HepG2 (cell line): Measurements from ENCODE around the gene TRIM66. TPM values are rescaled to one million over a fixed set of nuclear protein-coding genes. Genes with fewer than 3 reads are reported as not detected.

Experiments
- AKAP8 ChIP-seq: sonication (generic); formaldehyde crosslinking; IDR thresholded peaks from 2 replicates; pipeline ENCODE4 v1.5.1; 2020; ENCODE audit warnings: mild to moderate bottlenecking, missing genetic modification reagents
- BORCS8-MEF2B ChIP-seq: sonication (generic); formaldehyde crosslinking; IDR thresholded peaks from 2 replicates; pipeline ENCODE4 v1.8.0; 2022; ENCODE audit warnings: mild to moderate bottlenecking, missing genetic modification reagents
- BRCA1 ChIP-seq: sonication (generic); formaldehyde crosslinking; IDR thresholded peaks from 2 replicates; pipeline ENCODE4 v1.4.0; 2020; ENCODE audit warnings: missing genetic modification reagents
- ESRRA ChIP-seq: sonication (generic); formaldehyde crosslinking; IDR thresholded peaks from 2 replicates; pipeline ENCODE4 v1.5.1; 2020; ENCODE audit warnings: mild to moderate bottlenecking, low read depth, missing genetic modification reagents
- HMG20B ChIP-seq: conservative IDR thresholded peaks from 2 replicates; pipeline ENCODE4 v1.6.1; 2016; ENCODE audit warnings: missing genetic modification reagents, missing compliant biosample characterization
- JUND ChIP-seq: sonication (generic); formaldehyde crosslinking; IDR thresholded peaks from 2 replicates; pipeline ENCODE4 v1.8.0; 2022; ENCODE audit warnings: mild to moderate bottlenecking, missing genetic modification reagents
- KDM2A ChIP-seq: sonication (generic); formaldehyde crosslinking; IDR thresholded peaks from 2 replicates; pipeline ENCODE4 v1.4.0; 2020; ENCODE audit warnings: low read depth, missing genetic modification reagents, borderline replicate concordance
- NFE2 ChIP-seq: sonication (generic); formaldehyde crosslinking; IDR thresholded peaks from 2 replicates; pipeline ENCODE4 v1.4.0; 2020; ENCODE audit warnings: missing genetic modification reagents
- PAX8 ChIP-seq: sonication (generic); formaldehyde crosslinking; IDR thresholded peaks from 2 replicates; pipeline ENCODE4 v1.8.0; 2022; ENCODE audit warnings: mild to moderate bottlenecking, missing genetic modification reagents, borderline replicate concordance
- PPARG ChIP-seq: conservative IDR thresholded peaks from 2 replicates; pipeline ENCODE4 v1.6.1; 2016; ENCODE audit warnings: missing biosample characterization, missing genetic modification reagents
- SOX5 ChIP-seq: IDR thresholded peaks from 2 replicates; pipeline ENCODE4 v1.6.1; 2016; ENCODE audit warnings: borderline replicate concordance
- SRSF1 ChIP-seq: fragments of 200-400 bp; formaldehyde crosslinking; optimal IDR thresholded peaks from 2 replicates; pipeline ENCODE3; 2017; ENCODE audit warnings: mild to moderate bottlenecking, low read depth, low read length, moderate library complexity
- TAF1 ChIP-seq: sonication (generic); formaldehyde crosslinking; IDR thresholded peaks from 2 replicates; pipeline ENCODE4 v1.4.0; 2020; ENCODE audit warnings: missing genetic modification reagents
- ZFP62 ChIP-seq: sonication (generic); formaldehyde crosslinking; IDR thresholded peaks from 2 replicates; pipeline ENCODE4 v1.4.0; 2020; ENCODE audit warnings: missing genetic modification reagents
- ZFYVE20 ChIP-seq: sonication (generic); formaldehyde crosslinking; IDR thresholded peaks from 2 replicates; pipeline ENCODE4 v1.8.0; 2023; ENCODE audit warnings: low read depth, mild to moderate bottlenecking, moderate library complexity, missing genetic modification reagents, borderline replicate concordance
- ZNF335 ChIP-seq: sonication (generic); formaldehyde crosslinking; IDR thresholded peaks from 2 replicates; pipeline ENCODE4 v1.4.0; 2020; ENCODE audit warnings: missing genetic modification reagents
- ZNF432 ChIP-seq: sonication (generic); formaldehyde crosslinking; IDR thresholded peaks from 2 replicates; pipeline ENCODE4 v1.5.0; 2020; ENCODE audit warnings: missing genetic modification reagents, mild to moderate bottlenecking, borderline replicate concordance
- ZNF543 ChIP-seq: sonication (generic); formaldehyde crosslinking; IDR thresholded peaks from 2 replicates; pipeline ENCODE4 v1.4.0; 2020; ENCODE audit warnings: mild to moderate bottlenecking, missing genetic modification reagents
- ZNF619 ChIP-seq: sonication (generic); formaldehyde crosslinking; IDR thresholded peaks from 2 replicates; pipeline ENCODE4 v1.4.0; 2020; ENCODE audit warnings: mild to moderate bottlenecking, missing genetic modification reagents
- ZNF747 ChIP-seq: sonication (generic); formaldehyde crosslinking; IDR thresholded peaks from 2 replicates; pipeline ENCODE4 v1.8.1; 2023; ENCODE audit warnings: missing genetic modification reagents, mild to moderate bottlenecking, borderline replicate concordance
- ZNF772 ChIP-seq: sonication (generic); formaldehyde crosslinking; IDR thresholded peaks from 2 replicates; pipeline ENCODE4 v1.5.0; 2020; ENCODE audit warnings: mild to moderate bottlenecking, missing genetic modification reagents
- polyA plus RNA-seq, 8 experiments: library from polyadenylated mRNA; depleted of rRNA in 3 of 8; stranded (reverse) in 7 of 8; unstranded in 1 of 8; fragments of >200 nt; fragmentation: Illumina TruSeq in 4 of 8; extraction: Trizol in 4 of 8; gene quantifications; 2 replicates each; pipeline versions ENCODE4 v1.2.1 to v1.2.3, GENCODE V29; 2011 to 2016; ENCODE audit warnings: low read depth in 4 of 8, missing spikeins in 1 of 8, mixed read lengths in 1 of 8; ENCODE audit not compliant: insufficient read depth in 1 of 8
- total RNA-seq, 5 experiments: library from RNA; depleted of rRNA; stranded (reverse); fragments of >200 nt; fragmentation: Illumina TruSeq; extraction: Trizol; gene quantifications; 2 replicates each; pipeline ENCODE4 v1.2.3, GENCODE V29; 2016; ENCODE audit warnings: low read depth in 1 of 5
- TF ChIP-seq, protein P1 (sequence below): sonication (generic); formaldehyde crosslinking; IDR thresholded peaks from 2 replicates; pipeline ENCODE4 v1.4.0; 2020; ENCODE audit warnings: missing genetic modification reagents
- TF ChIP-seq, protein P2 (sequence below): IDR thresholded peaks from 2 replicates; pipeline ENCODE4 v1.6.1; 2018; ENCODE audit warnings: missing genetic modification reagents
- TF ChIP-seq, protein P3 (sequence below): sonication (generic); formaldehyde crosslinking; IDR thresholded peaks from 2 replicates; pipeline ENCODE4 v1.4.0; 2020; ENCODE audit warnings: missing genetic modification reagents, low read depth, mild to moderate bottlenecking, borderline replicate concordance
- TF ChIP-seq, protein P4 (sequence below): IDR thresholded peaks from 2 replicates; pipeline ENCODE4 v1.6.1; 2012; ENCODE audit warnings: low read depth, low read length, improper control_type of control experiment

The TRIM66 gene
- total and polyA plus RNA-seq, 2 of the 13 experiments (the other 11 are each of a cell fraction or from before 2014, with no cell fraction given): 4.9 to 6.1 TPM

DNA sequence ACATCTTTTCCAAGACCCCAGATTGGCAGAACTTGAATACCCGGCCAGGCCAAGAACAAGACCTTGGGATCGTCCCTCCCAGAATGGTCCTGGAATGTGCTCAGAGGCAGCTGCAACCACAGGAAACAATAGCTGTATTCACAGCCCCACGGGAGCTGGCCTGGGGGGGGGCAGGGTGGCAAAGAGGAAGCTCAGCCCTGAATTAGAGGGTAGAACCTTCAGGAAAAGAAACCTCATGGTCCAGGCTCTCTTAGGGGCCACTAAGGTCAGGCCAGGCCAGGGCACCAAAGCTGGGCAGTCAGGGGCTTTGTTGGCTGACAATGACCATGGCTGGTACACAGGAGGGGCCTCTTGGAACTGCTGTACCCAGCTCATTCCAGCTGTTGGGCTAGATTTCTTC, 17.4 kb upstream of the TRIM66 start (continued):
- TF ChIP-seq, protein P1, sequence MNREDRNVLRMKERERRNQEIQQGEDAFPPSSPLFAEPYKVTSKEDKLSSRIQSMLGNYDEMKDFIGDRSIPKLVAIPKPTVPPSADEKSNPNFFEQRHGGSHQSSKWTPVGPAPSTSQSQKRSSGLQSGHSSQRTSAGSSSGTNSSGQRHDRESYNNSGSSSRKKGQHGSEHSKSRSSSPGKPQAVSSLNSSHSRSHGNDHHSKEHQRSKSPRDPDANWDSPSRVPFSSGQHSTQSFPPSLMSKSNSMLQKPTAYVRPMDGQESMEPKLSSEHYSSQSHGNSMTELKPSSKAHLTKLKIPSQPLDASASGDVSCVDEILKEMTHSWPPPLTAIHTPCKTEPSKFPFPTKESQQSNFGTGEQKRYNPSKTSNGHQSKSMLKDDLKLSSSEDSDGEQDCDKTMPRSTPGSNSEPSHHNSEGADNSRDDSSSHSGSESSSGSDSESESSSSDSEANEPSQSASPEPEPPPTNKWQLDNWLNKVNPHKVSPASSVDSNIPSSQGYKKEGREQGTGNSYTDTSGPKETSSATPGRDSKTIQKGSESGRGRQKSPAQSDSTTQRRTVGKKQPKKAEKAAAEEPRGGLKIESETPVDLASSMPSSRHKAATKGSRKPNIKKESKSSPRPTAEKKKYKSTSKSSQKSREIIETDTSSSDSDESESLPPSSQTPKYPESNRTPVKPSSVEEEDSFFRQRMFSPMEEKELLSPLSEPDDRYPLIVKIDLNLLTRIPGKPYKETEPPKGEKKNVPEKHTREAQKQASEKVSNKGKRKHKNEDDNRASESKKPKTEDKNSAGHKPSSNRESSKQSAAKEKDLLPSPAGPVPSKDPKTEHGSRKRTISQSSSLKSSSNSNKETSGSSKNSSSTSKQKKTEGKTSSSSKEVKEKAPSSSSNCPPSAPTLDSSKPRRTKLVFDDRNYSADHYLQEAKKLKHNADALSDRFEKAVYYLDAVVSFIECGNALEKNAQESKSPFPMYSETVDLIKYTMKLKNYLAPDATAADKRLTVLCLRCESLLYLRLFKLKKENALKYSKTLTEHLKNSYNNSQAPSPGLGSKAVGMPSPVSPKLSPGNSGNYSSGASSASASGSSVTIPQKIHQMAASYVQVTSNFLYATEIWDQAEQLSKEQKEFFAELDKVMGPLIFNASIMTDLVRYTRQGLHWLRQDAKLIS: no peak
- no peak for TF ChIP-seq ZNF432 (CRISPR knock-in tag)
- no peak for TF ChIP-seq ZNF335 (CRISPR knock-in tag)
- TF ChIP-seq, protein P2, sequence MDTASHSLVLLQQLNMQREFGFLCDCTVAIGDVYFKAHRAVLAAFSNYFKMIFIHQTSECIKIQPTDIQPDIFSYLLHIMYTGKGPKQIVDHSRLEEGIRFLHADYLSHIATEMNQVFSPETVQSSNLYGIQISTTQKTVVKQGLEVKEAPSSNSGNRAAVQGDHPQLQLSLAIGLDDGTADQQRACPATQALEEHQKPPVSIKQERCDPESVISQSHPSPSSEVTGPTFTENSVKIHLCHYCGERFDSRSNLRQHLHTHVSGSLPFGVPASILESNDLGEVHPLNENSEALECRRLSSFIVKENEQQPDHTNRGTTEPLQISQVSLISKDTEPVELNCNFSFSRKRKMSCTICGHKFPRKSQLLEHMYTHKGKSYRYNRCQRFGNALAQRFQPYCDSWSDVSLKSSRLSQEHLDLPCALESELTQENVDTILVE (CRISPR knock-in tag): peak; percentile 56; the same call in 1 of the 2 replicates
- TF ChIP-seq, protein P3, sequence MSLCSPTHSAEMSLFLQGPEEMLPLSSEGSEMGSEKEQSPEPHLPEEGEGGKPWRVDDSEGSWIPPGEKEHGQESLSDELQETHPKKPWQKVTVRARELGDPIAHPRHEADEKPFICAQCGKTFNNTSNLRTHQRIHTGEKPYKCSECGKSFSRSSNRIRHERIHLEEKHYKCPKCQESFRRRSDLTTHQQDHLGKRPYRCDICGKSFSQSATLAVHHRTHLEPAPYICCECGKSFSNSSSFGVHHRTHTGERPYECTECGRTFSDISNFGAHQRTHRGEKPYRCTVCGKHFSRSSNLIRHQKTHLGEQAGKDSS (CRISPR knock-in tag): no peak
- TF ChIP-seq SRSF1: peak; percentile 53
- TF ChIP-seq HMG20B (CRISPR knock-in tag): 0 out of 2 replicates have a peak, but pooled peaks have one; percentile 26
- no peak for TF ChIP-seq ZNF747
- TF ChIP-seq, protein P4, sequence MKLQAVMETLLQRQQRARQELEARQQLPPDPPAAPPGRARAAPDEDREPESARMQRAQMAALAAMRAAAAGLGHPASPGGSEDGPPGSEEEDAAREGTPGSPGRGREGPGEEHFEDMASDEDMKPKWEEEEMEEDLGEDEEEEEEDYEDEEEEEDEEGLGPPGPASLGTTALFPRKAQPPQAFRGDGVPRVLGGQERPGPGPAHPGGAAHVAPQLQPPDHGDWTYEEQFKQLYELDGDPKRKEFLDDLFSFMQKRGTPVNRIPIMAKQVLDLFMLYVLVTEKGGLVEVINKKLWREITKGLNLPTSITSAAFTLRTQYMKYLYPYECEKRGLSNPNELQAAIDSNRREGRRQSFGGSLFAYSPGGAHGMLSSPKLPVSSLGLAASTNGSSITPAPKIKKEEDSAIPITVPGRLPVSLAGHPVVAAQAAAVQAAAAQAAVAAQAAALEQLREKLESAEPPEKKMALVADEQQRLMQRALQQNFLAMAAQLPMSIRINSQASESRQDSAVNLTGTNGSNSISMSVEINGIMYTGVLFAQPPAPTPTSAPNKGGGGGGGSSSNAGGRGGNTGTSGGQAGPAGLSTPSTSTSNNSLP: no peak
- TF ChIP-seq ZNF619 (CRISPR knock-in tag): no peak
- TF ChIP-seq SOX5: peak; percentile 93
- TF ChIP-seq ZNF543 (CRISPR knock-in tag): no peak
- no peak for TF ChIP-seq ZFYVE20 (CRISPR knock-in tag)
- TF ChIP-seq JUND (CRISPR knock-in tag): 0 out of 2 replicates have a peak, but pooled peaks have one; percentile 25
- TF ChIP-seq BRCA1 (CRISPR knock-in tag): no peak
- no peak for TF ChIP-seq AKAP8
- TF ChIP-seq KDM2A (CRISPR knock-in tag): peak; percentile 36; the same call in 1 of the 2 replicates
- TF ChIP-seq TAF1 (CRISPR knock-in tag): no peak
- no peak for TF ChIP-seq BORCS8-MEF2B (CRISPR knock-in tag)
- 0 out of 2 replicates have a peak, but pooled peaks have one; percentile 24 for TF ChIP-seq PPARG (CRISPR knock-in tag)
- TF ChIP-seq PAX8 (CRISPR knock-in tag): no peak
- TF ChIP-seq NFE2 (CRISPR knock-in tag): no peak
- TF ChIP-seq ESRRA (CRISPR knock-in tag): no peak
- TF ChIP-seq ZFP62 (CRISPR knock-in tag): no peak
- no peak for TF ChIP-seq ZNF772 (CRISPR knock-in tag)
